ENCODE data around the gene LRFN2.

The LRFN2 gene

GRCh38 chr6:40343877-40344565 lies 243.1 kb downstream of the LRFN2 start:
- H3K4me3 ChIP-seq (ENCODE audit: low read depth, low read length), result no peak overlapping the region
- TF ChIP-seq CTCF (IDR thresholded peaks at IDR 0.05; ENCODE audit: borderline replicate concordance, insufficient read depth, low read depth, low read length), result no peak

- no peak for TF ChIP-seq CTCF (IDR thresholded peaks at IDR 0.05; ENCODE audit: borderline replicate concordance, insufficient read depth, low read depth, low read length)
- H3K4me3 ChIP-seq (ENCODE audit: low read depth, low read length), result no peak overlapping the region
Measured at GRCh38 chr6:40343318-40343876, 243.8 kb downstream of the LRFN2 start.

GRCh38 chr6:40342723-40343122 lies 244.4 kb downstream of the LRFN2 start:
- H3K4me3 ChIP-seq (ENCODE audit: low read depth, low read length), result no peak overlapping the region
- no peak for TF ChIP-seq CTCF (IDR thresholded peaks at IDR 0.05; ENCODE audit: borderline replicate concordance, insufficient read depth, low read depth, low read length)

- no peak for TF ChIP-seq CTCF (IDR thresholded peaks at IDR 0.05; ENCODE audit: borderline replicate concordance, insufficient read depth, low read depth, low read length)
- no peak overlapping the region for H3K4me3 ChIP-seq (ENCODE audit: low read depth, low read length)
Measured at GRCh38 chr6:40341726-40342125, 245.4 kb downstream of the LRFN2 start.
